A673 (cell line): ENCODE results near the gene RORB. TPM values are rescaled to one million over a fixed set of nuclear protein-coding genes. Genes with fewer than 3 reads are reported as not detected.

Source experiments
- BruUV-seq: library from RNA; stranded (reverse); fragments of 400-500 nt; replicated peaks from 2 replicates; lab custom pipeline; 2021; lab: Mats Ljungman, UMichigan
- CTCF ChIA-PET: fragments of 300-600 bp; sonication (Branson Sonifier 250); formaldehyde crosslinking; loops from one replicate; lab custom pipeline; 2022; ENCODE audit warnings: antibody characterized with exemption; lab: Charles Lee
- POLR2A ChIA-PET: fragments of 300-600 bp; sonication (Branson Sonifier 250); formaldehyde crosslinking; loops from one replicate; lab custom pipeline; 2022; ENCODE audit warnings: antibody characterized with exemption; ENCODE audit not compliant: low non-redundant PET; lab: Charles Lee
- DNase-seq: peaks from one replicate; pipeline ENCODE4 v3.0.0-alpha.2; 2015; ENCODE audit warnings: low spot score
- H3K27ac ChIP-seq: fragments of 200-600 bp; sonication (generic); 2 replicates; pipeline ENCODE4 v1.5.1; 2016; ENCODE audit warnings: mixed run types, low read depth, mild to moderate bottlenecking, mixed read lengths, antibody characterized with exemption, low read length; ENCODE audit not compliant: poor library complexity, severe bottlenecking
- H3K27me3 ChIP-seq: fragments of 200-600 bp; sonication (generic); replicated peaks from 2 replicates; pipeline ENCODE4 v1.6.1; 2017; ENCODE audit warnings: mixed run types, low read depth, mild to moderate bottlenecking, mixed read lengths, antibody characterized with exemption, low read length; ENCODE audit not compliant: insufficient read depth, poor library complexity
- H3K36me3 ChIP-seq: fragments of 200-600 bp; sonication (generic); 2 replicates; pipeline ENCODE4 v1.6.1; 2016; ENCODE audit warnings: mixed run types, mild to moderate bottlenecking, mixed read lengths, antibody characterized with exemption, low read length; ENCODE audit not compliant: insufficient read depth, poor library complexity, severe bottlenecking
- H3K4me1 ChIP-seq: fragments of 200-600 bp; sonication (generic); 2 replicates; pipeline ENCODE4 v1.6.1; 2017; ENCODE audit warnings: mixed run types, mild to moderate bottlenecking, mixed read lengths, antibody characterized with exemption, low read length; ENCODE audit not compliant: insufficient read depth, poor library complexity, severe bottlenecking
- H3K4me3 ChIP-seq: fragments of 200-600 bp; sonication (generic); 2 replicates; pipeline ENCODE4 v1.5.1; 2016; ENCODE audit warnings: low read depth, mixed run types, mild to moderate bottlenecking, mixed read lengths, low read length; ENCODE audit not compliant: poor library complexity, severe bottlenecking
- H3K9me3 ChIP-seq: fragments of 200-600 bp; sonication (generic); 2 replicates; pipeline ENCODE4 v1.6.1; 2016; ENCODE audit warnings: mixed run types, low read depth, mild to moderate bottlenecking, mixed read lengths, antibody characterized with exemption, low read length; ENCODE audit not compliant: poor library complexity, severe bottlenecking
- CTCF ChIP-seq: fragments of 300-800, 200-600 bp; sonication (generic); conservative IDR thresholded peaks from 2 replicates; pipeline ENCODE4 v1.5.1; 2017; ENCODE audit warnings: low read depth, mild to moderate bottlenecking, antibody characterized with exemption, low read length, moderate library complexity, mixed read lengths
- EZH2 ChIP-seq: fragments of 200-600 bp; sonication (generic); IDR thresholded peaks from 2 replicates; pipeline ENCODE4 v1.6.1; 2017; ENCODE audit warnings: borderline replicate concordance, low read depth, mild to moderate bottlenecking, mixed read lengths, antibody characterized with exemption, low read length; ENCODE audit not compliant: poor library complexity, severe bottlenecking
- intact Hi-C: fragments of 100-400 bp; cut with micrococcal nuclease; formaldehyde crosslinking; loops from one replicate; pipeline ENCODE4 v1.10.0; 2022; ENCODE audit not compliant: unreplicated experiment
- total RNA-seq: library from RNA; stranded (reverse); gene quantifications from 2 replicates; pipeline ENCODE4 v1.2.3, GENCODE V29; 2021

The RORB gene
- total RNA-seq, 1 experiment from 2014 or later = 0.02 TPM

- peaks cover 27% of the 10 kb centered on the region for H3K27me3 ChIP-seq
- ChIA-PET POLR2A (no interaction called here), CTCF (no interaction called here)
- H3K4me1 ChIP-seq = no peaks in the 10 kb centered on the region
- no peaks in the 10 kb centered on the region for H3K9me3 ChIP-seq
- no peaks in the 10 kb centered on the region for H3K36me3 ChIP-seq
- TF ChIP-seq CTCF = no peak
- no peak for TF ChIP-seq EZH2
- no peak overlapping the region for H3K27ac ChIP-seq
- no TSS peak for BruUV-seq
- intact Hi-C loops = loop anchor here (5.0 to 10.0 kb wide), 3 partner anchors 160 to 1537 kb away; no protein-coding TSS in a partner anchor
- H3K4me3 ChIP-seq = no peak overlapping the region
- no peak for DNase-seq
Observed at GRCh38 chr9:74742191-74742790, 245.2 kb downstream of the RORB start.
